ENCODE measurements around the gene ANKRD12.
"Not testable (repeated sequence)": the region's sequence is repeated elsewhere in the genome, so short reads cannot be mapped to it uniquely, and the experiment has no call there.

The ANKRD12 gene

DNA sequence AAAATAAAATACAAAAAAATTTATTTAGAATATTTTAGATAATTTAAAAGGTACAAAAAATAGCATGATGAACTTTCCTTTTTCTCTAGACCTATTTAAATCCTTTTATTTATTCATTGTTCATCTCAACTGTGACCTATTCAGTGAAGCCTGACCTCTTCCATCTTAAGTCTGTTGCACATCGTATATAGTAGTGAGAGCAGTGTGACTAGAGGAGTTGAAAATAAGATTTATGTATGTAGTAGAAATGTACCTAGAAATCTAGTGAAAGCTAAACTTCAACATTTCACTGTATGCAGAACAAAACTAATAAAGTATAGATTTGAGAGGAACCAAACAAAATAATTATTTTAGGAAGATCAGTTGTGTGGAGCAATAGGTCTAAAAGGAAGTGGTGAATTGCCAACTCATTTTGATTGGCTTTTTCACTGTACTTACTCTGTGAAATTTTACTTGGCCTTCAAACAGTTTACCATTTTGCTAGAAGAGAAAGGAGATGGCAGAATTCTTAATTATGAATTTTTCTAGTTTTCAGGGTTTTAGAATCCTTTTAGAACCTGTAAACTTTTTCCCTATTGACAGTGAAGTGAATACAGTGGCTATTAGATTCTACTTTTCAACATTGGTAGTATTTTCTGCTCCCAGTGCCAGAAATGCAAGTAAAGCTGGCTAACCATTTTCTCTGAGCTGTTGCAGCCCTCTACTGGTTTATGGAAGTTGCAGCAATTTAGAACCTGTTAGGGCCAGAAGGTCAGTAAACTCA, 11.0 kb downstream of the ANKRD12 start:
- peak; percentile 78 for DNase-seq

DNA sequence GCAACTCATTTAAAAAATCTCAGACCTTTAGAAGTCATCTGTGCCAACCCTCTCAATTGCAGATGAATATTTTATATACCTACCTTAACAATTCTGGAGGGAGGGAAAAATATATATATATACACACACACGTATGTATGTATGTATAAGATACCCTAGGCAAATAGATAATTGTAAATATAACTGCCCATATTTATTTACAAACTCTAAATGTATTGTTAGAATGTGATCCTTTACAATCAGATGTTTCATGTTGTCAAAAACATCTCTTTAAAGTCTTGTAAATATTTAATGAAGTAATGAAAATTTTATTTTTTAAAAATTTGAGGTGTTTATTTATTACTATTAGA, 11.6 kb downstream of the ANKRD12 start:
- no peak for DNase-seq

DNA sequence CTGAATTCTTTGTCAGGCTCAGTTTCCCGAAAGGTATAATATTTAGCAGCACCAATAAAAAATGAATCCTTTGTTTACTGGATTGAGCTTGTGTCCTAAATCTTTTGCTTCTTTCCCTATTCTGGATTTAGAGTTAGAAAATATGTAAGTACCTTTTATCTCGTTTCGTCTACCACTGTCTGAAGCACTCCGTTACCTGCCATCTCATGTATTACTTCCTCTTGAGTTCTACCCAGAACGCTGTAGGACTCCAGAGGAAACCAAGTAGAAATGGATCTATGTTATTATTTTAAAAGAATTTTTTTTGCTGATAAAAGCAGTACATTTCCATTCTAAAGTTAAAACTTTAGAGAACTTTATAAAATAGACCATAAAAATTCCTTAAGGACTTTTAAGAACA, 13.5 kb downstream of the ANKRD12 start:
- DNase-seq, result no peak

- no peak for DNase-seq
Measured at GRCh38 chr18:9153256-9153655, 16.7 kb downstream of the ANKRD12 start.

DNA sequence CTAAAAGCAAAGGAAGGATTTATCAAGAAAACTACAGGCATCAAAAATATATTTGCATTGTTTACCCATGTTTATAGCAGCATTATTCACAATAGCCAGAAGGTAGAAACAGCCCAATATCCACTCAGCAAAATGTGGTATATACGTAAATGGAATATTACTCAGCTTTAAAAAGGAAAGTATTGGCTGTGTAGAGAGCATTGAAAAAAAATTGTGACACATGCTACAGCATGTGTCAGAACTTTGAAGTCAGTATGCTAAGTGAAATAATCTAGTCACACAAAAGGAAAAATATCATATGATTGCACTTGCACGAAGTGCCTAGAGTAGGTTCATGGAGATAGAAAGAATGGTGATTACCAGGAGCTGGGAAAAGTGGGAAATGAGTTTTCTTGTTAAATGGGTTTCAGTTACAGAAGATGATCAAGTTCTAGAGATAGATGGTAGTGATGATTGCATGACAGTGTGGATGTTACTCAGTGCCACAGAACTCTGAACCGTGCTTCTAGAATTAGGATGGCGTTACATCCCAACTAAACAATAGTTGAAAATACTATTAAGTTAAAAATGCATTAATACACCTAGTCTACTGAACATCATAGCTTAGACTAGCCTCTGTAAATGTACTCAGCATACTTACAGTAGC, 20.1 kb downstream of the ANKRD12 start:
- no peak for DNase-seq

DNA sequence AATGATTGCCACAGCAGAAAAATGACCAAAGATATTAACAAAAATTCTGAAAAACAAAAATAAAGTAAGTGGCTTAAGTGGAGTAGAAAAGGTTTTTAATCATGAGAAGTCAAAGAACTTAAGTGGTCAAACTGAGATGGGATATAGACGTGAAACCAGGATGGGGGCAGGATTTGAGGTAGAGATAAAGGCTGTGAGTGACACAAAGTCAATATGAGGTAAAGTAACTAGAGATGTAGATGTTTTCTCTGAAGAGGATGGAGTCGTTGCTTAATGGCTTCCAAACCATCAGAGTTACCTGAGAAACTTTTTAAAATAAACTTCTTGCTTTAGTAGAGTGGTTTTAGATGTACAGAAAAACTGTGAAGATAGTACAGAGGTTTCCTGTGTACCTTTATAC, 21.2 kb downstream of the ANKRD12 start:
- no peak for DNase-seq

- DNase-seq, result no peak
Measured at GRCh38 chr18:9160014-9160413, 23.4 kb downstream of the ANKRD12 start.

DNA sequence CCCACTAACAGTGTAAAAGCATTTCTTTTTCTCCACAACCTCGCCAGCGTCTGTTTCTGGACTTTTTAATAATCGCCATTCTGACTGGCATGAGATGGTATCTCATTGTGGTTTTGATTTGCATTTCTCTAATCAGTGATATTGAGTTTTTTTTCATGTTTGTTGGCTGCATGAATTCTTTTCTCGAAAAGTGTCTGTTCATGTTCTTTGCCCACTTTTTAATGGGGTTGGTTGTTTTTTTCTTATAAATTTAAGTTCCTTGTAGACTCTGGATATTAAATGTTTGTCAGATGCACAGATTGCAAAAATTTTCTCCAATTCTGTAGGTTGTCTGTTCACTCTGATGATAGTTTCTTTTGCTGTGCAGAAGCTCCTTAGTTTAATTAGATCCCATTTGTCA, 26.1 kb downstream of the ANKRD12 start:
- DNase-seq, result not testable (repeated sequence)

- DNase-seq, result not testable (repeated sequence)
Measured at GRCh38 chr18:9164149-9164548, 27.6 kb downstream of the ANKRD12 start.

DNA sequence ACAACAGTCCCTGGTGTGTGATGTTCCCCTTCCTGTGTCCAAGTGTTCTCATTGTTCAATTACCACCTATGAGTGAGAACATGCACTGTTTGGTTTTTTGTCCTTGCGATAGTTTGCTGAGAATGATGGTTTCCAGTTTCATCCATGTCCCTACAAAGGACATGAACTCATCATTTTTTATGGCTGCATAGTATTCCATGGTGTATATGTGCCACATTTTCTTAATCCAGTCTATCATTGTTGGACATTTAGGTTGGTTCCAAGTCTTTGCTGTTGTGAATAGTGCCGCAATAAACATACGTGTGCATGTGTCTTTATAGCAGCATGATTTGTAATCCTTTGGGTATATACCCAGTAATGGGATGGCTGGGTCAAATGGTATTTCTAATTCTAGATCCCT, 29.3 kb downstream of the ANKRD12 start:
- not testable (repeated sequence) for DNase-seq

GRCh38 chr18:9169515-9169914, 32.9 kb downstream of the ANKRD12 start:
- not testable (repeated sequence) for DNase-seq

GRCh38 chr18:9171919-9172318, 35.3 kb downstream of the ANKRD12 start:
- not testable (repeated sequence) for DNase-seq

GRCh38 chr18:9172506-9173127, 36.0 kb downstream of the ANKRD12 start:
- DNase-seq, result no peak

GRCh38 chr18:9173770-9174233, 37.2 kb downstream of the ANKRD12 start:
- DNase-seq, result no peak

GRCh38 chr18:9174302-9174701, 37.7 kb downstream of the ANKRD12 start:
- no peak for DNase-seq

- DNase-seq, result no peak
Measured at GRCh38 chr18:9175115-9175514, 38.5 kb downstream of the ANKRD12 start.

DNA sequence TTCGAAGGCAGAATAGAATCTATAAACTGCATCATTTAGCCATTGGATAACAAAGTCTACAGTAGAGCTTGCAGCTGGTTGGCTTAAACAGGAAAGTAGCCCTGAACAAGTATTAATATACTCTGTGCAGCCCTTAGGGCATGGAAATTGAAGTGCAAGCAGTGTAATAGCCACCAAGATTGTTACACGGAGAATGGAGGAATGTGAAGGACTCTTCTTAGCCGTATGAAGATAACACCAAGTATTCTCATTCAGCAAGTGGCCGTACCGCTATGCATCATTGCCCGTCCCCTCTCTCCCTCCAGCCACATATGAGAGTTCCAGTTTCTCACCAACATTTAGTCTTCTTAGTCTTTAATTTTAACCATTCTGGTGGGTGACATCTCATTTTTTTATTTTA, 40.5 kb downstream of the ANKRD12 start:
- DNase-seq, result no peak

DNA sequence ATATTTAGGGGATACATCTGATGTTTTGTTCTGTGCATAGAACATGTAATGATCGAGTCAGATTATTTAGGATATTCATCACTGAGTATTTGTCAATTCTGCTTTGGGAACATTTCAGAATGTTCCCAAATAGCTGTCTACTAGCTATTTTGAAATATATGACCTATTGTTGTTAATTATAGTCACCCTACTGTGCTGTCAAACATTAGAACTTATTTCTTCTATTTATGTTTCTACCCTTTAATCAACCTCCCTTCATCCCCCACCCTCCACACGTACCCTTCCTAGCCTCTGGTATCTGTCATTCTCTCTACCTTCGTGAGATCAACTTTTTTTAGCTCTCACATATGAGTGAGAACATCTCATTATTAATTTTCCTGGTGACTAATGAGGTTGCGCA, 40.9 kb downstream of the ANKRD12 start:
- DNase-seq, result no peak

DNA sequence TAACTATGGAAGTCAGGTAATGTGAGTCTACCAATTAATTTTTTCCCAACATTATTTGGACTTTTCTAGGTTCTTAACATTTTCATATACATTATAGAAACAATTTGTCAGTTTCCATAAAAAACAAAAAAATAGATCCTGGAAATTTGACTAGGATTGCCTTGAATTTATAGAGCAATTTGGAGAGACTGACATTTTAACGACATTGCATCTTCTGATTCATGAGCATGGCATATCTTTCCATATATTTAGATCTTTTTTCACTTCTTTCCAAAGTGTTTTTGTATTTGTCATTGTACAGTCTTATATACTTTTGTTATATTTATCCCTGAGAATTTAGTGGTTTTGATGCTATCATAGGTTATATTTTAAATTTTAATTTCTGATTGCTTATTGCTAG, 42.0 kb downstream of the ANKRD12 start:
- no peak for DNase-seq

GRCh38 chr18:9181275-9181674, 44.7 kb downstream of the ANKRD12 start:
- DNase-seq, result no peak

DNA sequence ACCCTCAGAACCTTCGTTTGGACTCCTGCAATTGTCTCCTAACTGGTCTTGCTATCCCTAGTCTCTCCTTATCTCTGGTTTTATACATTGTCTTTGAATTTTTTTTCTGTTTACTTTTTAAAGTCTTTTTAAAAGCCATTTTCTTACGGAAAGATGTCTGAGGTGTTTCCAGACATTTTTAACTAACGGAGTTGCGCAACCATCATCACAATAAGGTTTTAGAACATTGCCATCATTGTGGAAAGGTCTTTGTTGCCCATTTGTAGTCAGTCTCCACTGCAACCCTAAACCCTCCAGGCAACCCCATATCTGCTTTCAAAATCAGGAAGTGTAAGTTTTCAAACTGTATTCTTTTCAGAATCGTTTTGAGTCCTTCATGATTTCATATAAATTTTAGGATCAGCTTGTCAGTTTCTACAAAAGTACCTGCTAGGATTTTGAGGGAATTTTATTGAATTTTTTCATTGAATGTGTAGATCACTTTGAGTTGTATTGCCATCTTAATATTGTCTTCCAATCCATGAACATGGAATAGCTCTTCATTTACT, 46.3 kb downstream of the ANKRD12 start:
- DNase-seq, result no peak

DNA sequence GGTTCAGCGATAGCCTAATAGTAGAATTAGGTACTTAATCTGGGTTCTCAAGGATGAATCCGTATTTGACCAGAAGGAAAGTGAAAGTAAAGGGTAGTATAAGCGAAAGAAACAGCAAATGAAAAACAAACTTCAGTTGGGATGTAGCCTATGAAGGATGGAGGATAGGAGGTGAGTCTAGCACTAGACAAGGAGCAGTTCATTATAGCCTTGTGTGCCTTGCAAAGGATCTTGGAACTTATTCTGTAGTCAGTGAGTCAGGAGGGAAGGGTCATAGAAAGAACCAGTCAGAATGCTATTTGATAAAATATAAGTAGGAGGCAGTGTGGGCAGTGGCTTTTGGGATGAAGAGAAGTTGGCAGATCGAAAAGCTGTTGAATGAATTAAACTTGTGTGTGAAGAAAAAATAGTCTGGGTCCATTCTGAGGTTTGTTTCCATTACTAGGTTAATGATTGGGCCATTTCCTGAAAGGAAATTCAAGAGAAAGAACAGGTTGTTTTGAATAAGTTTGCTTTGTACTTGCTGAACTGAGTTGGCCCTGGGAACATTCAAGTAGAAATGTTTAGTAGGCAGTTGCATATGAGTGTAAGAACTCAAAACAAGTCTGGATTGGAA, 48.5 kb downstream of the ANKRD12 start:
- DNase-seq, result no peak
